K562 (cell line): Measurements from ENCODE around the gene MPIG6B. TPM values are rescaled to one million over a fixed set of nuclear protein-coding genes. Genes with fewer than 3 reads are reported as not detected.

Experiments
- BHLHE40 ChIP-seq: IDR thresholded peaks from 2 replicates; pipeline ENCODE4 v1.6.1; 2011; ENCODE audit warnings: low read length, improper control_type of control experiment
- ETV1 ChIP-seq: fragments of 450-650 bp; conservative IDR thresholded peaks from 2 replicates; pipeline ENCODE4 v1.6.1; 2016; ENCODE audit warnings: missing genetic modification characterization, control low read depth, low read depth, missing compliant biosample characterization
- JUND ChIP-seq, 2 experiments: IDR thresholded peaks; 2 replicates in 1 of 2; 3 replicates in 1 of 2; pipeline ENCODE4 v1.6.1; 2011; ENCODE audit warnings: borderline replicate concordance in 2 of 2, low read depth in 2 of 2, low read length in 2 of 2, improper control_type of control experiment in 1 of 2, missing biosample characterization in 1 of 2, missing genetic modification characterization in 1 of 2, missing genetic modification reagents in 1 of 2
- KLF6 ChIP-seq: fragments of 250-450 bp; sonication (Bioruptor Pico); IDR thresholded peaks from 2 replicates; pipeline ENCODE4 v1.4.0; 2020; ENCODE audit warnings: mild to moderate bottlenecking, moderate library complexity, borderline replicate concordance
- MAFK ChIP-seq: IDR thresholded peaks from 2 replicates; pipeline ENCODE4 v1.6.1; 2011; ENCODE audit warnings: low read length, improper control_type of control experiment
- MAX ChIP-seq: sonication (generic); formaldehyde crosslinking; IDR thresholded peaks from 2 replicates; pipeline ENCODE4 v1.9.0; 2022; ENCODE audit warnings: mild to moderate bottlenecking, missing genetic modification reagents
- MAZ ChIP-seq, 2 experiments: fragments of 450-650 bp in 1 of 2; sonication (generic) in 1 of 2; formaldehyde crosslinking; IDR thresholded peaks in 1 of 2; conservative IDR thresholded peaks in 1 of 2; 2 replicates each; pipeline versions ENCODE4 v1.4.0 to v1.5.0; 2020; ENCODE audit warnings: mild to moderate bottlenecking in 1 of 2, missing genetic modification reagents in 1 of 2
- MTA1 ChIP-seq: fragments of 450-650 bp; IDR thresholded peaks from 2 replicates; pipeline ENCODE4 v1.6.1; 2017; ENCODE audit warnings: borderline replicate concordance
- MYC ChIP-seq, 2 experiments: fragments of 250-450 bp in 1 of 2; sonication (Bioruptor Pico) in 1 of 2; IDR thresholded peaks; 2 replicates each; pipeline versions ENCODE4 v1.5.1 to v1.6.1; 2012 to 2021; ENCODE audit warnings: low read depth in 2 of 2, borderline replicate concordance in 1 of 2, improper control_type of control experiment in 1 of 2, low read length in 1 of 2, mild to moderate bottlenecking in 1 of 2, moderate library complexity in 1 of 2
- NR2C1 ChIP-seq, 2 experiments: fragments of 450-650 bp; IDR thresholded peaks; 2 replicates each; pipeline ENCODE4 v1.6.1; 2017; ENCODE audit warnings: mild to moderate bottlenecking in 2 of 2, antibody characterized with exemption in 1 of 2, inconsistent platforms in 1 of 2, missing compliant biosample characterization in 1 of 2, missing genetic modification characterization in 1 of 2
- POLR2AphosphoS5 ChIP-seq: IDR thresholded peaks from 2 replicates; pipeline ENCODE4 v1.6.1; 2011; ENCODE audit warnings: mild to moderate bottlenecking, low read depth, low read length, moderate library complexity; ENCODE audit not compliant: control insufficient read depth, insufficient read depth
- RAD21 ChIP-seq, 2 experiments: fragments of 250-450 bp in 1 of 2; fragments of 450-650 bp in 1 of 2; sonication (Bioruptor Pico) in 1 of 2; formaldehyde crosslinking in 1 of 2; IDR thresholded peaks in 1 of 2; conservative IDR thresholded peaks in 1 of 2; 2 replicates each; pipeline versions ENCODE4 v1.4.0 to v1.8.0; 2020 to 2022; ENCODE audit warnings: mild to moderate bottlenecking in 2 of 2, moderate library complexity in 1 of 2
- TEAD1 ChIP-seq, 2 experiments: fragments of 450-650 bp in 1 of 2; sonication (generic) in 1 of 2; formaldehyde crosslinking; IDR thresholded peaks; 2 replicates each; pipeline versions ENCODE4 v1.4.0 to v1.8.0; 2020 to 2022; ENCODE audit warnings: mild to moderate bottlenecking in 2 of 2, missing genetic modification reagents in 1 of 2
- TRIM25 ChIP-seq: fragments of 450-650 bp; IDR thresholded peaks from 2 replicates; pipeline ENCODE4 v1.7.0; 2016; ENCODE audit warnings: borderline replicate concordance
- ZBTB1 ChIP-seq: sonication (generic); formaldehyde crosslinking; IDR thresholded peaks from 2 replicates; pipeline ENCODE4 v1.8.1; 2023; ENCODE audit warnings: missing genetic modification reagents, low read depth, mild to moderate bottlenecking, borderline replicate concordance
- ZNF133 ChIP-seq: fragments of 250-450 bp; sonication (Bioruptor Pico); IDR thresholded peaks from 2 replicates; pipeline ENCODE4 v1.4.0; 2020; ENCODE audit warnings: mild to moderate bottlenecking
- ZNF408 ChIP-seq: fragments of 250-450 bp; sonication (Bioruptor Pico); IDR thresholded peaks from 2 replicates; pipeline ENCODE4 v1.4.0; 2020; ENCODE audit warnings: low read depth, mild to moderate bottlenecking, moderate library complexity
- ZSCAN32 ChIP-seq: fragments of 450-650 bp; formaldehyde crosslinking; IDR thresholded peaks from 2 replicates; pipeline ENCODE4 v1.4.0; 2020; ENCODE audit warnings: mild to moderate bottlenecking, moderate library complexity
- polyA plus RNA-seq, 8 experiments: library from polyadenylated mRNA; depleted of rRNA in 4 of 8; stranded (reverse) in 5 of 8; unstranded in 3 of 8; fragments of >200 nt; fragmentation: Nextera tagmentation in 2 of 8; fragmentation: Illumina TruSeq in 1 of 8; extraction: Ambion mirVana in 2 of 8; extraction: Trizol in 1 of 8; gene quantifications; 2 replicates each; pipeline versions ENCODE4 v1.2.1 to v1.2.3, GENCODE V29; 2011 to 2014; ENCODE audit warnings: inconsistent platforms in 1 of 8, missing spikeins in 1 of 8
- total RNA-seq, 7 experiments: library from RNA; depleted of rRNA in 6 of 7; stranded (reverse); fragments of >200 nt in 6 of 7; fragmentation: Illumina TruSeq in 2 of 7; extraction: Trizol in 2 of 7; gene quantifications; 2 replicates each; pipeline versions ENCODE4 v1.2.1 to v1.2.3, GENCODE V29; 2011 to 2021; ENCODE audit warnings: low replicate concordance in 1 of 7
- TF ChIP-seq, protein P1 (sequence below): sonication (generic); formaldehyde crosslinking; IDR thresholded peaks from 2 replicates; pipeline ENCODE4 v1.8.0; 2022; ENCODE audit warnings: mild to moderate bottlenecking, missing genetic modification reagents, borderline replicate concordance
- TF ChIP-seq, protein P2 (sequence below): sonication (generic); formaldehyde crosslinking; IDR thresholded peaks from 2 replicates; pipeline ENCODE4 v1.8.0; 2022; ENCODE audit warnings: missing genetic modification reagents, mild to moderate bottlenecking, borderline replicate concordance

Gene MPIG6B
- total and polyA plus RNA-seq, 9 of the 15 experiments (the other 6 are each of a cell fraction or from before 2014, with no cell fraction given), result 0.11 to 1.2 (median 0.28) TPM; not detected in 1

GRCh38 chr6:31729515-31729978 lies 6.4 kb downstream of the MPIG6B start (continued):
- TF ChIP-seq ZBTB1 (CRISPR knock-in tag) (no peak), ZSCAN32 (CRISPR knock-in tag) (peak; percentile 32; the same call in 1 of the 2 replicates), MAFK (peak; percentile 1; the same call in 1 of the 2 replicates), MYC (IDR thresholded peaks at IDR 0.05; ENCODE audit: low read depth, low read length) (peak; percentile 55), MYC (CRISPR knock-in tag; IDR thresholded peaks at IDR 0.05; ENCODE audit: borderline replicate concordance, low read depth) (no peak), ETV1 (tag) (peak; percentile 39), NR2C1 (IDR thresholded peaks at IDR 0.05) (no peak), NR2C1 (tag; IDR thresholded peaks at IDR 0.05) (peak; percentile 66), POLR2AphosphoS5 (no peak), MAX (CRISPR knock-in tag) (peak; percentile 62; the same call in 1 of the 2 replicates), TEAD1 (CRISPR knock-in tag; IDR thresholded peaks at IDR 0.05) (peak; percentile 85 to 98), KLF6 (CRISPR knock-in tag) (peak; percentile 83; the same call in 1 of the 2 replicates), BHLHE40 (peak; percentile 30; the same call in 1 of the 2 replicates), MTA1 (peak; percentile 58; the same call in 1 of the 2 replicates), TRIM25 (peak; percentile 92; the same call in 1 of the 2 replicates), JUND (IDR thresholded peaks at IDR 0.05; ENCODE audit: borderline replicate concordance, low read depth, low read length) (peak; percentile 66), JUND (tag; IDR thresholded peaks at IDR 0.05; ENCODE audit: borderline replicate concordance, low read depth, low read length) (peak; percentile 77; the same call in 2 of the 3 replicates), ZNF408 (no peak), MAZ (CRISPR knock-in tag; conservative IDR thresholded peaks at IDR 0.05 in 1 of 2, IDR thresholded peaks at IDR 0.05 in 1 of 2) (peak in 1 of 2 experiments; percentile 86; a peak in 3 of 4 replicates), ZNF133 (no peak), RAD21 (CRISPR knock-in tag; conservative IDR thresholded peaks at IDR 0.05 in 1 of 2, IDR thresholded peaks at IDR 0.05 in 1 of 2) (peak; percentile 99)
- TF ChIP-seq, protein P1, sequence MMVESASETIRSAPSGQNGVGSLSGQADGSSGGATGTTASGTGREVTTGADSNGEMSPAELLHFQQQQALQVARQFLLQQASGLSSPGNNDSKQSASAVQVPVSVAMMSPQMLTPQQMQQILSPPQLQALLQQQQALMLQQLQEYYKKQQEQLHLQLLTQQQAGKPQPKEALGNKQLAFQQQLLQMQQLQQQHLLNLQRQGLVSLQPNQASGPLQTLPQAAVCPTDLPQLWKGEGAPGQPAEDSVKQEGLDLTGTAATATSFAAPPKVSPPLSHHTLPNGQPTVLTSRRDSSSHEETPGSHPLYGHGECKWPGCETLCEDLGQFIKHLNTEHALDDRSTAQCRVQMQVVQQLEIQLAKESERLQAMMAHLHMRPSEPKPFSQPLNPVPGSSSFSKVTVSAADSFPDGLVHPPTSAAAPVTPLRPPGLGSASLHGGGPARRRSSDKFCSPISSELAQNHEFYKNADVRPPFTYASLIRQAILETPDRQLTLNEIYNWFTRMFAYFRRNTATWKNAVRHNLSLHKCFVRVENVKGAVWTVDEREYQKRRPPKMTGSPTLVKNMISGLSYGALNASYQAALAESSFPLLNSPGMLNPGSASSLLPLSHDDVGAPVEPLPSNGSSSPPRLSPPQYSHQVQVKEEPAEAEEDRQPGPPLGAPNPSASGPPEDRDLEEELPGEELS (CRISPR knock-in tag), result no peak; the same call in 1 of the 2 replicates
- TF ChIP-seq, protein P2, sequence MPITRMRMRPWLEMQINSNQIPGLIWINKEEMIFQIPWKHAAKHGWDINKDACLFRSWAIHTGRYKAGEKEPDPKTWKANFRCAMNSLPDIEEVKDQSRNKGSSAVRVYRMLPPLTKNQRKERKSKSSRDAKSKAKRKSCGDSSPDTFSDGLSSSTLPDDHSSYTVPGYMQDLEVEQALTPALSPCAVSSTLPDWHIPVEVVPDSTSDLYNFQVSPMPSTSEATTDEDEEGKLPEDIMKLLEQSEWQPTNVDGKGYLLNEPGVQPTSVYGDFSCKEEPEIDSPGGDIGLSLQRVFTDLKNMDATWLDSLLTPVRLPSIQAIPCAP (CRISPR knock-in tag), result no peak
